Muscle of leg (tissue), 11 donors: ENCODE measurements around the gene FRA10AC1. TPM values are rescaled to one million over a fixed set of nuclear protein-coding genes. Genes with fewer than 3 reads are reported as not detected.

ENCODE experiments used
- DNase-seq: peaks from one replicate; pipeline ENCODE4 v3.0.0; 2013
- H3K27ac ChIP-seq: one replicate; pipeline ENCODE4 v1.5.1; 2013; ENCODE audit warnings: mild to moderate bottlenecking, low read length, control low read depth
- H3K27me3 ChIP-seq: one replicate; pipeline ENCODE4 v1.6.1; 2013; ENCODE audit warnings: low read length; ENCODE audit not compliant: control insufficient read depth, insufficient read depth
- H3K36me3 ChIP-seq: one replicate; pipeline ENCODE4 v1.6.1; 2013; ENCODE audit warnings: low read length; ENCODE audit not compliant: control insufficient read depth, insufficient read depth
- H3K4me1 ChIP-seq: one replicate; pipeline ENCODE4 v1.6.1; 2013; ENCODE audit warnings: low read length; ENCODE audit not compliant: control insufficient read depth, insufficient read depth
- H3K4me3 ChIP-seq: one replicate; pipeline ENCODE4 v1.5.1; 2013; ENCODE audit warnings: low read length, control low read depth
- H3K9me3 ChIP-seq: replicated peaks from 2 replicates; pipeline ENCODE4 v1.6.1; 2013; ENCODE audit warnings: low read depth, low read length; ENCODE audit not compliant: control insufficient read depth
- WGBS: methylation state at CpG from one replicate; pipeline ENCODE4 v1.1.5; 2013; ENCODE audit warnings: missing lambda C conversion rate; ENCODE audit not compliant: insufficient coverage; 5-methylcytosine and 5-hydroxymethylcytosine counted together
- polyA plus RNA-seq, 8 donors: library from polyadenylated mRNA; unstranded; fragments of 120-200 nt; gene quantifications; one replicate each; pipeline versions ENCODE4 v1.2.1 to v1.2.3, GENCODE V29; 2013; ENCODE audit warnings: inconsistent platforms in 1 of 8, low replicate concordance in 1 of 8; ENCODE audit not compliant: insufficient read length in 8 of 8, insufficient read depth in 1 of 8
- total RNA-seq: library from RNA; stranded (reverse); fragments of 120-200 nt; gene quantifications from one replicate; pipeline ENCODE4 v1.2.4, GENCODE V29; 2013

FRA10AC1 gene
- total and polyA plus RNA-seq, 9 donors: 11.8 to 38.7 (median 26.0) TPM

- peaks cover 35% of the 10 kb centered on the region for H3K36me3 ChIP-seq
- no peaks in the 10 kb centered on the region for H3K27me3 ChIP-seq
- WGBS: 83% methylated on average over 1 of the region's 3 CpGs
- H3K4me3 ChIP-seq: no peak overlapping the region
- no peaks in the 10 kb centered on the region for H3K9me3 ChIP-seq
- H3K4me1 ChIP-seq: no peaks in the 10 kb centered on the region
- no peak overlapping the region for H3K27ac ChIP-seq
- no peak for DNase-seq
These were observed 23.4 kb downstream of the FRA10AC1 start for GRCh38 chr10:93678805-93679587.

GRCh38 chr10:93678386-93678785, 24.0 kb downstream of the FRA10AC1 start:
- no peaks in the 10 kb centered on the region for H3K4me1 ChIP-seq
- DNase-seq: no peak
- peaks cover 32% of the 10 kb centered on the region for H3K36me3 ChIP-seq
- 71% methylated on average over 2 of the region's 4 CpGs for WGBS
- H3K27me3 ChIP-seq: no peaks in the 10 kb centered on the region
- no peaks in the 10 kb centered on the region for H3K9me3 ChIP-seq
- H3K27ac ChIP-seq: no peak overlapping the region
- no peak overlapping the region for H3K4me3 ChIP-seq

GRCh38 chr10:93673791-93674190, 28.6 kb downstream of the FRA10AC1 start:
- H3K9me3 ChIP-seq: no peaks in the 10 kb centered on the region
- no CpG with 5 or more reads among the region's 2 CpGs for WGBS
- H3K4me3 ChIP-seq: no peak overlapping the region
- no peak for DNase-seq
- H3K27me3 ChIP-seq: no peaks in the 10 kb centered on the region
- H3K27ac ChIP-seq: no peak overlapping the region
- H3K36me3 ChIP-seq: peaks cover 38% of the 10 kb centered on the region
- no peaks in the 10 kb centered on the region for H3K4me1 ChIP-seq

GRCh38 chr10:93672890-93673289, 29.5 kb downstream of the FRA10AC1 start:
- Histone ChIP-seq H3K4me3 (no peak overlapping the region), H3K27me3 (no peaks in the 10 kb centered on the region), H3K27ac (no peak overlapping the region), H3K4me1 (no peaks in the 10 kb centered on the region), H3K36me3 (peaks cover 34% of the 10 kb centered on the region), H3K9me3 (no peaks in the 10 kb centered on the region)
- DNase-seq: no peak
- WGBS: 88% methylated on average over 1 of the region's 2 CpGs

GRCh38 chr10:93672022-93672678, 30.2 kb downstream of the FRA10AC1 start:
- H3K4me3 ChIP-seq: no peak overlapping the region
- H3K4me1 ChIP-seq: no peaks in the 10 kb centered on the region
- no peaks in the 10 kb centered on the region for H3K9me3 ChIP-seq
- no CpG with 5 or more reads among the region's 2 CpGs for WGBS
- no peak overlapping the region for H3K27ac ChIP-seq
- H3K27me3 ChIP-seq: no peaks in the 10 kb centered on the region
- DNase-seq: no peak
- H3K36me3 ChIP-seq: peaks cover 29% of the 10 kb centered on the region

- no peaks in the 10 kb centered on the region for H3K9me3 ChIP-seq
- no peaks in the 10 kb centered on the region for H3K4me1 ChIP-seq
- no peak for DNase-seq
- no CpG with 5 or more reads among the region's 2 CpGs for WGBS
- peaks cover 29% of the 10 kb centered on the region for H3K36me3 ChIP-seq
- no peak overlapping the region for H3K27ac ChIP-seq
- no peak overlapping the region for H3K4me3 ChIP-seq
- H3K27me3 ChIP-seq: no peaks in the 10 kb centered on the region
These were observed 31.4 kb downstream of the FRA10AC1 start for GRCh38 chr10:93671042-93671441.

- Histone ChIP-seq H3K9me3 (no peaks in the 10 kb centered on the region), H3K4me3 (no peak overlapping the region), H3K27ac (no peak overlapping the region), H3K36me3 (peaks cover 30% of the 10 kb centered on the region), H3K4me1 (no peaks in the 10 kb centered on the region), H3K27me3 (no peaks in the 10 kb centered on the region)
- no peak for DNase-seq
These were observed 32.0 kb downstream of the FRA10AC1 start for GRCh38 chr10:93670372-93670771.

GRCh38 chr10:93667795-93668194, 34.6 kb downstream of the FRA10AC1 start:
- no CpG with 5 or more reads among the region's 3 CpGs for WGBS
- peaks cover 26% of the 10 kb centered on the region for H3K36me3 ChIP-seq

GRCh38 chr10:93666030-93666429, 36.4 kb downstream of the FRA10AC1 start:
- Histone ChIP-seq H3K27me3 (no peaks in the 10 kb centered on the region), H3K36me3 (peaks cover 24% of the 10 kb centered on the region), H3K4me1 (no peaks in the 10 kb centered on the region), H3K27ac (no peak overlapping the region), H3K4me3 (no peak overlapping the region), H3K9me3 (no peaks in the 10 kb centered on the region)
- no peak for DNase-seq
- no CpG with 5 or more reads among the region's 4 CpGs for WGBS

More at GRCh38 chr10:93667795-93668194, 34.6 kb downstream of the FRA10AC1 start:
- no peaks in the 10 kb centered on the region for H3K9me3 ChIP-seq
- DNase-seq: no peak
- no peak overlapping the region for H3K4me3 ChIP-seq
- no peaks in the 10 kb centered on the region for H3K4me1 ChIP-seq
- H3K27ac ChIP-seq: no peak overlapping the region
- H3K27me3 ChIP-seq: no peaks in the 10 kb centered on the region

- H3K4me1 ChIP-seq: no peaks in the 10 kb centered on the region
- no peak overlapping the region for H3K4me3 ChIP-seq
- no CpG with 5 or more reads among the region's 1 CpG for WGBS
- no peak overlapping the region for H3K27ac ChIP-seq
- no peaks in the 10 kb centered on the region for H3K9me3 ChIP-seq
- no peaks in the 10 kb centered on the region for H3K36me3 ChIP-seq
- H3K27me3 ChIP-seq: no peaks in the 10 kb centered on the region
- no peak for DNase-seq
These were observed 44.6 kb downstream of the FRA10AC1 start for GRCh38 chr10:93657757-93658156.
